HUES64 (cell line): ENCODE results near the gene OR2A5.
"Not testable (repeated sequence)": the region's sequence is repeated elsewhere in the genome, so short reads cannot be mapped to it uniquely, and the experiment has no call there.

Experiments
- H3K27ac ChIP-seq: 2 replicates; pipeline ENCODE4 v1.7.0; 2013; ENCODE audit warnings: low read depth, low read length, inconsistent platforms
- H3K27me3 ChIP-seq: 2 replicates; pipeline ENCODE4 v1.6.1; 2013; ENCODE audit warnings: mild to moderate bottlenecking, low read length; ENCODE audit not compliant: insufficient read depth
- H3K36me3 ChIP-seq: 2 replicates; pipeline ENCODE4 v1.6.1; 2013; ENCODE audit warnings: mild to moderate bottlenecking, low read length; ENCODE audit not compliant: insufficient read depth
- H3K4me1 ChIP-seq: 2 replicates; pipeline ENCODE4 v1.6.1; 2013; ENCODE audit warnings: mild to moderate bottlenecking, low read length, moderate library complexity; ENCODE audit not compliant: insufficient read depth
- H3K4me3 ChIP-seq: 2 replicates; pipeline ENCODE4 v1.5.1; 2013; ENCODE audit warnings: mild to moderate bottlenecking, low read length, moderate library complexity
- H3K9ac ChIP-seq: 2 replicates; pipeline ENCODE4 v1.6.1; 2013; ENCODE audit warnings: mild to moderate bottlenecking, low read depth, low read length
- H3K9me3 ChIP-seq: 2 replicates; pipeline ENCODE4 v1.6.1; 2013; ENCODE audit warnings: low read depth, low read length; ENCODE audit not compliant: insufficient read depth
- WGBS: fragments of 150-250, 120-280 bp; methylation state at CpG from one replicate; pipeline ENCODE4 v1.1.7; 2013; ENCODE audit warnings: missing lambda C conversion rate; 5-methylcytosine and 5-hydroxymethylcytosine counted together

OR2A5 gene

DNA sequence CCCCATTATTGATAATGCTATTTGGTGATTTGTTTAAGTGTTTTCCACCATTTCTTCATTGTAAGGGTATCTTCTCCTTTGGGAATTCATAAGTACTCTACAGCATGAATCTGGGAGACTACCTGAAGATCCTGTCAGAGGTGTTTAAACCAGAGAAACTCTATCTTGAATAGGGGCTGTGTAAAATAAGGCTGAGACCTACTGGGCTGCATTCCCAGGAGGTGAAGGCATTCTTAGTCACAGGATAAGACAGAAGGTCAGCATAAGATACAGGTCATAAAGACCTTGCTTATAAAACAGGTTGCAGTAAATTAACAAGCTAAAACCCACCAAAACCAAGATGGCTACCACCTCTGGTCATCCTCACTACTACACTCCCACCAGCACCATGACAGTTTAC lies 13.4 kb upstream of the OR2A5 start:
- Histone ChIP-seq H3K27ac (no peak overlapping the region), H3K27me3 (no peaks in the 10 kb centered on the region), H3K9me3 (no peaks in the 10 kb centered on the region), H3K4me3 (no peak overlapping the region), H3K9ac (no peak overlapping the region), H3K4me1 (no peaks in the 10 kb centered on the region), H3K36me3 (no peaks in the 10 kb centered on the region)

DNA sequence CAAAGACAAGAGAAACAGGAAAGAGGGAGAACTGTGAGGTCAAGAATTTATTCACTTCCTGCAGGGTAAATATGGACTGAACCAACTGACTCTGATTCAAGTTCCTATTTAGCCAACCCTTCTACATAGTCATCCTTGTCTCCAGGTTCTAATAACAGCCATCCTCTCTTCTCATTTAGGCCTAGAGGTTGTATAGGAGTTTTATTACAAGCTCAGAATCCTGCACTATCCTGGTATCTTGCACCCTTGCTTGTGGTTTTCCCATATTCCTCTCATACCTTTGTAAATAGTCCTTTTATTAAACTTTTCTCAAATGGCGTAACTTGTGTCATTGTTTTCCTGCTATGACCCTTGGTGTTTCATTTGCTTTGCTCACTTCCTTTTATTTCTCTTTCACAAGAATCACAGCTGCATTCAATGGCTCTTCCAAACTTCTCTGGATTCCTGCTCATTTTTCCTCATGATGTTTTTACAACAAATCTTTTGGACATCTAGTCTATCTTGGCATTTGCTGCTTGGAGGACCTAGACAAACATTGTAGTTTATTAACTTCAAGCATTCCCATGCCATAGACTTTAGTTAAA lies 12.4 kb upstream of the OR2A5 start:
- H3K9me3 ChIP-seq: no peaks in the 10 kb centered on the region
- no peak overlapping the region for H3K9ac ChIP-seq
- WGBS: 57% methylated on average over 1 of the region's 1 CpG
- no peak overlapping the region for H3K27ac ChIP-seq
- no peak overlapping the region for H3K4me3 ChIP-seq
- H3K27me3 ChIP-seq: no peaks in the 10 kb centered on the region
- no peaks in the 10 kb centered on the region for H3K36me3 ChIP-seq
- no peaks in the 10 kb centered on the region for H3K4me1 ChIP-seq

GRCh38 chr7:144037414-144038035 lies 11.2 kb upstream of the OR2A5 start:
- Histone ChIP-seq H3K27me3 (no peaks in the 10 kb centered on the region), H3K9ac (no peak overlapping the region), H3K4me1 (no peaks in the 10 kb centered on the region), H3K4me3 (no peak overlapping the region), H3K27ac (no peak overlapping the region), H3K36me3 (no peaks in the 10 kb centered on the region), H3K9me3 (no peaks in the 10 kb centered on the region)
- 79% methylated on average over 1 of the region's 1 CpG for WGBS

- no peaks in the 10 kb centered on the region for H3K27me3 ChIP-seq
- no peaks in the 10 kb centered on the region for H3K9me3 ChIP-seq
- H3K4me1 ChIP-seq: no peaks in the 10 kb centered on the region
- H3K9ac ChIP-seq: no peak overlapping the region
- WGBS: 72% methylated on average over 4 of the region's 4 CpGs
- H3K4me3 ChIP-seq: no peak overlapping the region
- H3K27ac ChIP-seq: no peak overlapping the region
- no peaks in the 10 kb centered on the region for H3K36me3 ChIP-seq
Measured at GRCh38 chr7:144038887-144039286, 9.9 kb upstream of the OR2A5 start.

DNA sequence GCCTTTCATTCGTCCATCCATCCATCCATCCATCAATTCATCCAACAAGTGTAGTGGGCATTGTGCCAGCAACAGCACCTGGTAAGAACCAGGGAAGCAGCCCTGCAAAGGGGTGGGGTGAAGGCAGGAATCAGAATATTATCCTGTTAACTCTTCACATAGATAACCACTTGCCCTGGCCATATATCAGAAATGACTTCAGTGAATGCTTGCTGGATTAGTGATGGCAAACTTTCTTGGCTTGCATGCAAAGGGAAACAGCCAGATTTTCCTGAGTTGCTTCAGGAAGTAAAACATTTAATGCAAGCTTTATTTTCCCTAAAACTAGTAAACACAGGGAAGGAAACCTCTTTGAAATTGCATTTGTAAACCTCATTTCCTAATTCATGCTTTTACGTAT lies 743 bp downstream of the OR2A5 start:
- H3K4me1 ChIP-seq: no peaks in the 10 kb centered on the region
- no peaks in the 10 kb centered on the region for H3K27me3 ChIP-seq
- H3K36me3 ChIP-seq: no peaks in the 10 kb centered on the region
- no peak overlapping the region for H3K4me3 ChIP-seq
- no peaks in the 10 kb centered on the region for H3K9me3 ChIP-seq
- H3K27ac ChIP-seq: no peak overlapping the region
- WGBS: 100% methylated on average over 1 of the region's 2 CpGs
- no peak overlapping the region for H3K9ac ChIP-seq

- H3K36me3 ChIP-seq: no peaks in the 10 kb centered on the region
- H3K27ac ChIP-seq: no peak overlapping the region
- no peak overlapping the region for H3K9ac ChIP-seq
- H3K4me3 ChIP-seq: no peak overlapping the region
- 81% methylated on average over 3 of the region's 3 CpGs for WGBS
- H3K27me3 ChIP-seq: no peaks in the 10 kb centered on the region
- no peaks in the 10 kb centered on the region for H3K4me1 ChIP-seq
- H3K9me3 ChIP-seq: no peaks in the 10 kb centered on the region
Measured at GRCh38 chr7:144050093-144050492, 1.3 kb downstream of the OR2A5 start.

GRCh38 chr7:144050884-144051283 lies 2.1 kb downstream of the OR2A5 start:
- H3K27ac ChIP-seq, H3K36me3 ChIP-seq, H3K4me3 ChIP-seq, H3K9me3 ChIP-seq, H3K27me3 ChIP-seq, H3K4me1 ChIP-seq, H3K9ac ChIP-seq: not testable (repeated sequence)
- 92% methylated on average over 8 of the region's 8 CpGs for WGBS

GRCh38 chr7:144057954-144058353 lies 9.2 kb downstream of the OR2A5 start:
- H3K4me1 ChIP-seq: no peaks in the 10 kb centered on the region
- H3K4me3 ChIP-seq: no peak overlapping the region
- no peak overlapping the region for H3K27ac ChIP-seq
- H3K27me3 ChIP-seq: no peaks in the 10 kb centered on the region
- WGBS: 94% methylated on average over 3 of the region's 3 CpGs
- no peaks in the 10 kb centered on the region for H3K36me3 ChIP-seq
- 0 out of 2 replicates have a peak, but pooled peaks cover 4% of the 10 kb centered on the region for H3K9me3 ChIP-seq
- H3K9ac ChIP-seq: no peak overlapping the region

GRCh38 chr7:144063710-144064109 lies 15.0 kb downstream of the OR2A5 start:
- Histone ChIP-seq H3K4me3 (no peak overlapping the region), H3K4me1 (no peaks in the 10 kb centered on the region), H3K27ac (no peak overlapping the region), H3K9ac (no peak overlapping the region), H3K36me3 (no peaks in the 10 kb centered on the region), H3K9me3 (0 out of 2 replicates have a peak, but pooled peaks cover 4% of the 10 kb centered on the region), H3K27me3 (no peaks in the 10 kb centered on the region)
- WGBS: 69% methylated on average over 3 of the region's 3 CpGs

DNA sequence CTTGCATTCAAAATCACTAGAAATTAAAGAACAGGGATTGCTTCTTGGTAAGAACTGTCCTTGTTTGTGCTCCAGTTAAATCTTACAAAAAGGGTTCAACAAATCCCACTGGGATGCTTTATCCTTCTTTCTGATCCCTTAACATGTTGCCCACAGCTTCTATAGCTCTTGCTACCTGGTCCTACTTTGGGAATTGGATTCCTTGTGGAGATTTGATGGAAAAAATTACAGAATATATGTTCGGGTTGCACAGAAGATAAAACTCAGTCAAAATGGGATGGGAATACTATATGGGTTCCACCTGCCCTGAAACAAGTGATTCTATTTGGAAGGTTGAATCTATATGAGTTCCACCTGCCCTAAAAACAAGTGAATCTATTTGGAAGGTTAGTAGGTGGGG lies 20.8 kb downstream of the OR2A5 start, which contains the start of gene OR2A25:
OR2A25 (plus strand) TSS at position 301 of the 400 bp plus-strand sequence. CDS start 4,409 bp downstream, outside the sequence.
- Histone ChIP-seq H3K27me3 (no peaks in the 10 kb centered on the region), H3K9ac (no peak within 1 kb of the TSS), H3K36me3 (no peaks in the 10 kb centered on the region), H3K27ac (no peak within 1 kb of the TSS), H3K4me1 (no peaks in the 10 kb centered on the region), H3K9me3 (no peaks in the 10 kb centered on the region), H3K4me3 (no peak within 1 kb of the TSS)
- WGBS: 86% methylated on average over 1 of the region's 1 CpG

DNA sequence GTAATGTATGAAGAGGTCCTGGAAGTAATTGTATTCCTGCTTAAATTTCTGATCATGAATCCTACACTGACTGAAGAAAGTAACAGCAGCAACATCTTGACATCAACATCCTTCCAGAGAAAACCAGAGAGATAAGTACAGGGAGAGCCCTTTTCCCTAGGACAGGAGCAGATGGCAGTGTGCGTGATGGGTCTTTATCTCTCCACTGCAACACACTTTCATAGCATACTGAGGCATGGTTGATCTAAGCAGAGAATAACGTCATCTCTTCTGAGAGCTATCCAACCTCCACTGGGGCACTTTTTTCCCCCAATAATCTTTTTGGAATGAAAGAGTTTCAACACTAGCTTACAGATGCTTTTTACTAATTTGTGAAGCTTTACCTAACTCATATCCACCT lies 21.2 kb downstream of the OR2A5 start:
- no peaks in the 10 kb centered on the region for H3K27me3 ChIP-seq
- no peak overlapping the region for H3K4me3 ChIP-seq
- H3K9ac ChIP-seq: no peak overlapping the region
- H3K36me3 ChIP-seq: no peaks in the 10 kb centered on the region
- 81% methylated on average over 2 of the region's 2 CpGs for WGBS
- no peaks in the 10 kb centered on the region for H3K4me1 ChIP-seq
- no peak overlapping the region for H3K27ac ChIP-seq
- H3K9me3 ChIP-seq: no peaks in the 10 kb centered on the region

GRCh38 chr7:144074374-144074773 lies 25.6 kb downstream of the OR2A5 start:
- H3K4me1 ChIP-seq: no peaks in the 10 kb centered on the region
- H3K27ac ChIP-seq: no peak overlapping the region
- WGBS: 93% methylated on average over 8 of the region's 8 CpGs
- no peaks in the 10 kb centered on the region for H3K9me3 ChIP-seq
- no peaks in the 10 kb centered on the region for H3K27me3 ChIP-seq
- no peak overlapping the region for H3K4me3 ChIP-seq
- no peaks in the 10 kb centered on the region for H3K36me3 ChIP-seq
- H3K9ac ChIP-seq: no peak overlapping the region
